ENCODE data around the gene PTBP1.

Gene PTBP1

GRCh38 chr19:810883-811489 is 13.7 kb downstream of the PTBP1 start:
- H3K27me3 ChIP-seq (replicated peaks; ENCODE audit: control insufficient read depth, insufficient read depth, low read length, poor library complexity, severe bottlenecking): no peaks in the 10 kb centered on the region
- no peak overlapping the region for H3K27ac ChIP-seq (ENCODE audit: insufficient read depth, low read length, poor library complexity, severe bottlenecking)
- no peak overlapping the region for H3K4me3 ChIP-seq (ENCODE audit: insufficient read depth, low read depth, low read length, poor library complexity, severe bottlenecking)
- no peak for DNase-seq
- no peaks in the 10 kb centered on the region for H3K9me3 ChIP-seq (ENCODE audit: control insufficient read depth, low read length)
- no peaks in the 10 kb centered on the region for H3K4me1 ChIP-seq (ENCODE audit: control insufficient read depth, insufficient read depth, low read length, poor library complexity, severe bottlenecking)
- H3K36me3 ChIP-seq (ENCODE audit: control insufficient read depth, insufficient read depth, low read length): peaks cover 62% of the 10 kb centered on the region

- Histone ChIP-seq H3K36me3 (ENCODE audit: control insufficient read depth, insufficient read depth, low read length) (peaks cover 56% of the 10 kb centered on the region), H3K27me3 (replicated peaks; ENCODE audit: control insufficient read depth, insufficient read depth, low read length, poor library complexity, severe bottlenecking) (no peaks in the 10 kb centered on the region), H3K27ac (ENCODE audit: insufficient read depth, low read length, poor library complexity, severe bottlenecking) (no peak overlapping the region), H3K4me3 (ENCODE audit: insufficient read depth, low read depth, low read length, poor library complexity, severe bottlenecking) (no peak overlapping the region), H3K4me1 (ENCODE audit: control insufficient read depth, insufficient read depth, low read length, poor library complexity, severe bottlenecking) (no peaks in the 10 kb centered on the region), H3K9me3 (ENCODE audit: control insufficient read depth, low read length) (no peaks in the 10 kb centered on the region)
- no peak for DNase-seq
Measured at GRCh38 chr19:811506-812048, 14.3 kb downstream of the PTBP1 start.

GRCh38 chr19:812049-812746 is 14.9 kb downstream of the PTBP1 start:
- Histone ChIP-seq H3K27ac (ENCODE audit: insufficient read depth, low read length, poor library complexity, severe bottlenecking) (no peak overlapping the region), H3K4me1 (ENCODE audit: control insufficient read depth, insufficient read depth, low read length, poor library complexity, severe bottlenecking) (no peaks in the 10 kb centered on the region), H3K4me3 (ENCODE audit: insufficient read depth, low read depth, low read length, poor library complexity, severe bottlenecking) (no peak overlapping the region), H3K27me3 (replicated peaks; ENCODE audit: control insufficient read depth, insufficient read depth, low read length, poor library complexity, severe bottlenecking) (no peaks in the 10 kb centered on the region), H3K9me3 (ENCODE audit: control insufficient read depth, low read length) (no peaks in the 10 kb centered on the region), H3K36me3 (ENCODE audit: control insufficient read depth, insufficient read depth, low read length) (peaks cover 49% of the 10 kb centered on the region)
- DNase-seq: no peak

- Histone ChIP-seq H3K36me3 (ENCODE audit: control insufficient read depth, insufficient read depth, low read length) (peaks cover 44% of the 10 kb centered on the region), H3K27ac (ENCODE audit: insufficient read depth, low read length, poor library complexity, severe bottlenecking) (no peak overlapping the region), H3K4me1 (ENCODE audit: control insufficient read depth, insufficient read depth, low read length, poor library complexity, severe bottlenecking) (no peaks in the 10 kb centered on the region), H3K4me3 (ENCODE audit: insufficient read depth, low read depth, low read length, poor library complexity, severe bottlenecking) (no peak overlapping the region), H3K27me3 (replicated peaks; ENCODE audit: control insufficient read depth, insufficient read depth, low read length, poor library complexity, severe bottlenecking) (no peaks in the 10 kb centered on the region), H3K9me3 (ENCODE audit: control insufficient read depth, low read length) (no peaks in the 10 kb centered on the region)
- DNase-seq: no peak
Measured at GRCh38 chr19:812747-813218, 15.5 kb downstream of the PTBP1 start.

- no peak overlapping the region for H3K27ac ChIP-seq (ENCODE audit: insufficient read depth, low read length, poor library complexity, severe bottlenecking)
- DNase-seq: no peak
- no peaks in the 10 kb centered on the region for H3K4me1 ChIP-seq (ENCODE audit: control insufficient read depth, insufficient read depth, low read length, poor library complexity, severe bottlenecking)
- H3K27me3 ChIP-seq (replicated peaks; ENCODE audit: control insufficient read depth, insufficient read depth, low read length, poor library complexity, severe bottlenecking): no peaks in the 10 kb centered on the region
- H3K9me3 ChIP-seq (ENCODE audit: control insufficient read depth, low read length): no peaks in the 10 kb centered on the region
- no peak overlapping the region for H3K4me3 ChIP-seq (ENCODE audit: insufficient read depth, low read depth, low read length, poor library complexity, severe bottlenecking)
- H3K36me3 ChIP-seq (ENCODE audit: control insufficient read depth, insufficient read depth, low read length): peaks cover 37% of the 10 kb centered on the region
Measured at GRCh38 chr19:813219-814151, 16.2 kb downstream of the PTBP1 start.

- H3K27ac ChIP-seq (ENCODE audit: insufficient read depth, low read length, poor library complexity, severe bottlenecking): no peak overlapping the region
- peaks cover 29% of the 10 kb centered on the region for H3K36me3 ChIP-seq (ENCODE audit: control insufficient read depth, insufficient read depth, low read length)
- no peak overlapping the region for H3K4me3 ChIP-seq (ENCODE audit: insufficient read depth, low read depth, low read length, poor library complexity, severe bottlenecking)
- no peak for DNase-seq
- no peaks in the 10 kb centered on the region for H3K9me3 ChIP-seq (ENCODE audit: control insufficient read depth, low read length)
- H3K27me3 ChIP-seq (replicated peaks; ENCODE audit: control insufficient read depth, insufficient read depth, low read length, poor library complexity, severe bottlenecking): no peaks in the 10 kb centered on the region
- no peaks in the 10 kb centered on the region for H3K4me1 ChIP-seq (ENCODE audit: control insufficient read depth, insufficient read depth, low read length, poor library complexity, severe bottlenecking)
Measured at GRCh38 chr19:814152-815078, 17.2 kb downstream of the PTBP1 start.

GRCh38 chr19:815079-815774 is 18.0 kb downstream of the PTBP1 start:
- no peaks in the 10 kb centered on the region for H3K27me3 ChIP-seq (replicated peaks; ENCODE audit: control insufficient read depth, insufficient read depth, low read length, poor library complexity, severe bottlenecking)
- no peak overlapping the region for H3K4me3 ChIP-seq (ENCODE audit: insufficient read depth, low read depth, low read length, poor library complexity, severe bottlenecking)
- no peak for DNase-seq
- no peak overlapping the region for H3K27ac ChIP-seq (ENCODE audit: insufficient read depth, low read length, poor library complexity, severe bottlenecking)
- H3K36me3 ChIP-seq (ENCODE audit: control insufficient read depth, insufficient read depth, low read length): peaks cover 21% of the 10 kb centered on the region
- H3K4me1 ChIP-seq (ENCODE audit: control insufficient read depth, insufficient read depth, low read length, poor library complexity, severe bottlenecking): no peaks in the 10 kb centered on the region
- H3K9me3 ChIP-seq (ENCODE audit: control insufficient read depth, low read length): no peaks in the 10 kb centered on the region

- no peaks in the 10 kb centered on the region for H3K9me3 ChIP-seq (ENCODE audit: control insufficient read depth, low read length)
- no peaks in the 10 kb centered on the region for H3K4me1 ChIP-seq (ENCODE audit: control insufficient read depth, insufficient read depth, low read length, poor library complexity, severe bottlenecking)
- no peak overlapping the region for H3K4me3 ChIP-seq (ENCODE audit: insufficient read depth, low read depth, low read length, poor library complexity, severe bottlenecking)
- no peaks in the 10 kb centered on the region for H3K27me3 ChIP-seq (replicated peaks; ENCODE audit: control insufficient read depth, insufficient read depth, low read length, poor library complexity, severe bottlenecking)
- no peak for DNase-seq
- peaks cover 14% of the 10 kb centered on the region for H3K36me3 ChIP-seq (ENCODE audit: control insufficient read depth, insufficient read depth, low read length)
- no peak overlapping the region for H3K27ac ChIP-seq (ENCODE audit: insufficient read depth, low read length, poor library complexity, severe bottlenecking)
Measured at GRCh38 chr19:815775-816499, 18.7 kb downstream of the PTBP1 start.

Data from effector memory CD4-positive, alpha-beta T cell (primary cell).